ENCODE data around the gene FGFR2.

GRCh38 chr10:121437596-121437995, 160.6 kb downstream of the FGFR2 start:
- TF ChIP-seq CTCF (IDR thresholded peaks at IDR 0.05; ENCODE audit: low read depth, low read length) (no peak), EZH2phosphoT487 (IDR thresholded peaks at IDR 0.05; ENCODE audit: low read depth) (no peak)

Data from OCI-LY3 (cell line).